Posterior cingulate gyrus (tissue), 11 donors: Measurements from ENCODE around the gene FSIP1.

ENCODE experiments used
- DNase-seq, 10 donors: peaks; one replicate each; pipeline versions ENCODE4 v3.0.0 to v3.0.0-alpha.2; 2020 to 2021; ENCODE audit warnings: mixed read lengths in 3 of 10
- intact Hi-C: fragments of 100-400 bp; cut with DNase I; formaldehyde crosslinking; loops from one replicate; pipeline ENCODE4 v1.15.1; 2023

Gene FSIP1

DNA sequence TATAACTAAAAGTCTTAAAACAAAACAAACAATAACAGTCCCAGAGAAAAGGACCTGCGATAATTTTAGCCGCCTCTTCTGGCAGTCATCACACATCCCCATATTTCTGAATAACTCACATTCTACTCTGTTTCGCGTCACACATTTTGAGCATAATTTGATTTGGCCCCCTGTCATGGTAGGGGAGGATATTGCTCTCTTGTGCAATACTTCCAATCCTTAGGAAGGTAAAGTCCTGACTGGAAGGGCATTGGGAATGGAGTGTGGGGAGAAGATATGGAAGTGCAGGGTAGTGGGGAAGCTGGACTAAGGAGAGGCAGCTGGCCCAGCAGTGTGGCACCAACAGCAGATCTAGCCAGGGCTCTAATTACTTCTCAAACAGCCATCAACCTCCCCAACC lies 11.3 kb upstream of the FSIP1 start:
- intact Hi-C loops = no loop called here
- no peak for DNase-seq

DNA sequence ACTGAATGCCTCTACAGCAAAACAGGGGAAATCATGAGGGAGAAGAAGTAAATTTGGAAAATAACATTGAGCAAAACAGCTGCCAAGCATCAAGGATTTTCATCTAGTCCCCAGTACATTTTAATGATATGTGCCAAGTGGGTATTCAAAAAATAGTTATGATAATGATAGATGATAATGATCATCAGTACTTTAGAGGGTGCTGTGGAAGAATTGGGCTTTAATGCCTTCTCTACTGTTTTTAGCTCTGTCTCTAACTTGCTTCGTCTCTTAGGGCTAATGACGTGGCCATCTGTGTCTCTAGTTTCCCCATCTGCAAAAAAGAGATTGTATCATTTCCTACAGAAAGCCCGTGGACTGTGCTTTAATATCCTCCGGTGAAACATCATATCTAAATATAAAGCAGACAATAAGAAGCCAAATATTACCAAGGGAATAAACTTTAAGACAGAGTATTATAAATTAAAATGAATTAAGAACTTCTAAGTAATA lies 10.2 kb upstream of the FSIP1 start:
- no peak for DNase-seq
- intact Hi-C loops = no loop called here

DNA sequence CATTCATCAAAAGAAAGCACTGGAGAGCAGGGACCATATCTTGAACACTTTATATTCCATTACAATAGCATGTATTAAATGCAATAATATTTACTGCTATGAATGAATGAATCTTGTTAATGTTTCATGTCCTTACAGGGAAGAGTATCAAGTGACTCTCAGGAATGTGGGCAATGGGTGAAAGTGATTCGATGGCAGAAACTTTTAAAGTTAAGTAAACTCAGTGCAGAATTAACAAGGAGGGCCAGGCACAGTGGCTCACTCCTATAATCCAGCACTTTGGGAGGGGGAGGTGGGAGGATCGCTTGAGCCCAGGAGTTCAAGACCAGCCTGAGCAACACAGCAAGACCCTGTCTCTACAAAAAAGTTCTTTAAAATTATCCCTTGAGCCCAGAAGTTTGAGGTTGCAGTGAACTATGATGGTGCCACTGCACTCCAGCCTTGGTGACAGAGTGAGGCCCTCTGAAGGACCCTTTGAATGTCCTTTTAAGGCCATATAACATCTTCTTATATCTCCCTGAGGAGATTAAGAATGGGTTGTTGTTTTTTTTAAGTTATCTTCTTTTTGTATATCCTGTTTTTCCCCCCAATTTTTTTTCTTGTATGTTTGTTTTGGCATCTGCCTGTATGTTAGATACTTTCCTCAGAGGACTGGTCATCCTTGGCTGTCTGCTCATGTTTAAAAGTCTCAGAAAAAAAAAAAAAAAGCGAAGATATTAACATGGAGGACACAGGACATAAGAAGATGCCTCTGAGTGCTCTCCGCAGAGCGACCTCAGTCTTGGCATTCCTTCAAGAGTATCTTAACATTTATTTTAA lies 9.6 kb upstream of the FSIP1 start:
- intact Hi-C loops = no loop called here
- DNase-seq = no peak

DNA sequence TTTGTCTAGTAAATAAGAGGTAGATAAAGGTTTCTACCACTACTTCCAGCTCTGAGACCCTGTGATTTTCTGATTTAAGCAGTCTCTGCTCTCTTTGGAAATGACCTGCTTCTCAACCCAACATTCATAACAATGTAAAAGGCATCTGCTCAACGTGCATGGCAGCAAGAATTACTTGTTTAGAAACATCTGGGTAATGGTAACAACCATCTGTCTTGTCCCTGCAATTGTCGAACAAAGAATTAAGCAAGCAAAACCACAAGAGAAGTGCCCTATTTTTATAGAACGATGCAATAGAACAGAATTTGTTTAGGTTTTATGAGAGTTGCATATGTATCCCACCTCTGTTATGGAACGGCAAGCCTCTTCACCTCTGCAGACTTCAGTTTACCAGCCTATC lies 7.1 kb upstream of the FSIP1 start:
- intact Hi-C loops = loop anchor here (5.0 to 10.0 kb wide), 4 partner anchors 88 to 485 kb away; partner anchors contain the start of gene BMF
- no peak for DNase-seq

DNA sequence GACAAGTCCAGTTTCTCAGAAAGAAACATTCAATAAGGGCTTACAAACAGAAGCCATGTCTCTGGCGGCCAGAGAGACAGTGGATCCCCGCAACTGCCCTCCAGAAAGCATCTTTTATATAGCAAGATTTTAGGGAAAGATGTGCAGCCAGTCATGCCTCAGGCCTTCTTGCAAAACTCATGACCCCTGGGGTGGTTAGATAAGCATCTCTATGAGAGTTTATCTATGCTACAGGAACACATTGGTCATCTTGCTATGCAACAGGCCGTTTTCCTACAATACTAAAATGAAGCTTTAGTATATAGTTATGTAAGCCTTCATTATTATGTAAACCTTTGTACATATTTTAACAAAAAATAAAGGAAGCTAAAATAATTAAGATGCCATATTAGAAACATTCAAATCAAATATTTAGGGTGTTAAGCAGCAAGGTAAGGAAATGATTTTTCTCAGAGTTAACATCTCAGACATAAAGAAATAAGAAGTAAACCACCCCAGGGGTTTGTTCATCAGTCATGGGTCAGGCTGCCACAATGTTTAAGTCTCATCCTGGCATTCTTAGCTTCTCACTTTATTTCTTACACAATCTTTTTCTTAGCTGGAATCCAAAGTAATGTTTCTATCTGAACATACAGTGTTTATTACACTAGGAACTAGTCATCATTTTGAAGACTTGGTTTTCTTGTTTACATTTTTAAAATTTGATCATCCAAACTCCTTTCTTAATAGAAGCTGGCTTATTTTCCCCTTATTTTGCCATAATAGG lies 6.3 kb upstream of the FSIP1 start:
- no peak for DNase-seq
- intact Hi-C loops = loop anchor here (5.0 to 10.0 kb wide), 4 partner anchors 88 to 486 kb away; partner anchors contain the start of gene BMF

DNA sequence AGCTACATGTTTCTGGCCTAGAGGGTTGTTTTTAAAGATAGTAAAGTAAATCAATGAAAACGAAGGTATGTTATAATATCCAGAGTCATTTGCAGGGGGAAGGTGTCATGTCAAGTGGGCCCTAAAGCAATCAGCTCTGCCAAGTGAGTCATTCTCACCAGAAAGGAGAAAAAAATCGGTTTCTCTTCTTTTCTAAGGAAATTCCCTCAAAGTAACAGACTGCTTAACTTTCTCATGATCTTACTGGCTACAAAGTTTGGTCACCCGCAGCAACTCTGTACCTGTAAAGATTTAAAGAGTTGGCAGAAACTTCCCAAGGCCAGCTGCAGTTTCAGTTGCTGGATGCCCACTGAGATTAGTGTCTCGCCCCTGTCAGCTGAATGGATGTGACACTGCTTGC lies 5.5 kb upstream of the FSIP1 start:
- intact Hi-C loops = loop anchor here (5.0 to 10.0 kb wide), 4 partner anchors 89 to 487 kb away; partner anchors contain the start of gene BMF
- DNase-seq = no peak

DNA sequence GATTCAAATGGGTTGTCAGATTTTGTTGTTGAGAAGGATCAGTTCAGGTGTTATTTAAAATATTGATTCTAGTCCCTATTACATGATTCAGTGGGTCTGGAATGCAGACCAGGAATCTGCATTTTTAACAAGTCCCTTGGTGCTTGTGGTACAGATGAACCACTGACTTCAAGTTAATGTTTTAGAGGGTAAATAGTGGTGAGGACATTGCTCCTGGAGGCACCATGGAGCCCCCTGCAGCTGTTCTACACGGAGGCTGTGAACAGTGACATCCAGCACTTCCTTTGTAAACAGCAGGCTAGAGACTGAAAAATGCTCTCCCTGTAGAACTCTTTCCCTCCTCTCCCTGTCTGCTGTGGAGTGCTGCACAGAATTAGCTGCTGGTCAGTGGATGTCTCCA lies 4.8 kb upstream of the FSIP1 start:
- intact Hi-C loops = loop anchor here (5.0 to 10.0 kb wide), 4 partner anchors 90 to 487 kb away; partner anchors contain the start of gene BMF

DNA sequence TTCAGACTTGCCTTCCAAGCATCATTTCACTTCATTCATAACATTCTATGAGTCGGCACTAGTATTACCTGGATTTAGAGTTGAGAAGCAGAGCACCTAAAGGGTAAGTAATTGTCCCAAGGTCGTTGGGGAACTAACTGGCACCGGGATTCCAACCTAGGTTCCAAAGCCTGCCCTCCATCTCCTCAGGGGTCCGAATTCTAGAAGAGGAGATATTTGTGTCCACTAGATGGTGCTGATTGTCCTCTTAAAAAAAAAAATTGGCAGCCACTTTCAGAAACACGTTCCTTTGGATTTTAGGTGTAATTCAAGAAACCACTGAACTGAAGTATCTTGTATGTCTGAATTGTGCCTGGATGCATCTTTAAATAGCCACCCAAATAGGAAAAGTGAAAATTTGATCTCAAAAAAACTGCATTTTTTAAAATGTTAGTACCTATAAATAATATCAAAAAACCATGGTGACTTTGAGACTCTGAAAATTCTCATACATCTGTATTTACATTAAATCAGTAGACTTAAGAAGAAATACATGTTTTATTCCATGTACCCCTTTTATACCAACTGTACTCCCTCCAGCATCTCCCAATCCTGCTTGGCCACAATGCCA lies 3.9 kb upstream of the FSIP1 start:
- no peak for DNase-seq
- intact Hi-C loops = loop anchor here (5.0 to 10.0 kb wide), 4 partner anchors 91 to 488 kb away; partner anchors contain the start of gene BMF

More for the DNA sequence above, 4.8 kb upstream of the FSIP1 start:
- DNase-seq = no peak

DNA sequence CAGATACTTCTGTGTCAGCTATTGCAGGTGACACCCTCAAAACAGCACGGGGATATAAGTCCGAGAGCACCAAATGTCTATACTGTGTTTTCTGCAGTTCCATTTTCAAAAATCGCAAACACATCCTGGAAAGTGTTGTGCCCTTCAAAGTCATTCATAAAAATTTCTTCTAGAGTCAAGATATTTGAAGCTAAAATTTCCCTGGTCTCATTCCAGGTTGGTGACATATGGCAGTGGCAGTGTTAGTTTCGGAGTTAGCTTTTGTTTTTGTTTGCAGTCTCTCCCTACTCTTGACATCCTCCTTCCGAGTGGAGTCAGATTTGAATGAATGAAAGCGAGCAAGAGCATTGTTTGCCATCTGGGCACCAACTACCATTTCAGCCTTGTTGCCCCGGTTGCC lies 3.2 kb upstream of the FSIP1 start:
- intact Hi-C loops = loop anchor here (5.0 to 10.0 kb wide), 4 partner anchors 91 to 489 kb away; partner anchors contain the start of gene BMF
- DNase-seq = no peak

DNA sequence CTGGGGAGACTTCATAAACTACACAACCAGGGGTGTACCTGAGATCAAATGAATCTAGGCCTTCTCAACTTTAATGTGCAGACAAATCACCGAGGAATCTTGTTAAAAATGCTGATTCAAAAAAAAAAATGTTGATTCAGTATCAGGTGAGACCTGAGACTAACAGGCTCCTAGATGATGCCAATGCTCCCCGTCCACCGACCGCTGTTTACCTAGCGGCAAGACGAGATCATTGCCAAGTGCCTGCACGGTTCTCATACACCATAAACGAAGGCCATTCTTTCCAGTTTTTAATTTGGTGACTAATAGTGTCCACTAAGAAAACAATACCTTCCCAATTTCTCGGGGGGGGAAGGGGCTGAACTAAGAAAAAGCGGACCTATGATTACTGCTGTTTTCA lies 2.5 kb upstream of the FSIP1 start:
- intact Hi-C loops = loop anchor here (5.0 to 10.0 kb wide), 4 partner anchors 92 to 490 kb away; partner anchors contain the start of gene BMF
- DNase-seq = no peak

DNA sequence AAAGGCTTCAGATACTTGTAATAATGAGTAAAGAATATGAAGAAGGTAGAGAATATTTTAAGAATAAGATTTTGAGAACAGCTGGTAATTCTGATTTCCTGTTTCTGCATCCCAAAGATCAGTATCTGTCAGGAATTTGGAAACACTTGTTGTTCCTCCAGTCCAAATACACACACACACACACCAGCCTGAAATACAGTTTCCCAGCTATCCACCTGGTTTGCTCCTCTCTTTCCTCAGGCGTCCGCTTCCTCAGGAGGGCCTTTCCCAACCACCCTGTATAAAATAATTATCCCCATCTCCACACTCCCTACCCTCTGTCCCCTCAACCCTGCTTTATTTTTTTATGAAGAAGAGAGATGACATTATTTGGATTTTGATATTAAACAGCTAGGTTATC lies 2.0 kb upstream of the FSIP1 start:
- intact Hi-C loops = loop anchor here (5.0 to 10.0 kb wide), 5 partner anchors 93 to 490 kb away; partner anchors contain the start of genes BMF and EIF2AK4
- DNase-seq = no peak

DNA sequence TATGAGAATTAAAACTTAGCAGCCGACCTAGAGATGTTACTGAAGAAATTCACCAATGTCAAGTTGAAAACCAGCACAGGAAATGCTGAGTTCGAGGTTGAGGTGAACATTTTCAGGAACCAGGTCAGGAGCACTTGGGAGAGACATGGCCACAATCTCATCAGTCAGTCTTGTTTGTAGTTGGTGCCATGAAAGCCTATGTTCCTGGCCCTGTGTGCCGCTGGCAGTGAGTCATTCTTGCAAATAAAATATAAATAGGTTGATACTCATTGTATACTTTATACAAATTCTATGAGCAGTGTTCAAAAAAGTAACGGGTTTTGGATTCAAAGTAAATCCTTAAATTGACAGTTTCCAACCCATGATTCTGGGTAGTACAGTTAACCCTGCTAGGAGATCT lies 1.5 kb upstream of the FSIP1 start:
- intact Hi-C loops = loop anchor here (5.0 to 10.0 kb wide), 3 partner anchors 148 to 491 kb away; partner anchors contain the start of genes BMF and EIF2AK4
- DNase-seq = no peak

DNA sequence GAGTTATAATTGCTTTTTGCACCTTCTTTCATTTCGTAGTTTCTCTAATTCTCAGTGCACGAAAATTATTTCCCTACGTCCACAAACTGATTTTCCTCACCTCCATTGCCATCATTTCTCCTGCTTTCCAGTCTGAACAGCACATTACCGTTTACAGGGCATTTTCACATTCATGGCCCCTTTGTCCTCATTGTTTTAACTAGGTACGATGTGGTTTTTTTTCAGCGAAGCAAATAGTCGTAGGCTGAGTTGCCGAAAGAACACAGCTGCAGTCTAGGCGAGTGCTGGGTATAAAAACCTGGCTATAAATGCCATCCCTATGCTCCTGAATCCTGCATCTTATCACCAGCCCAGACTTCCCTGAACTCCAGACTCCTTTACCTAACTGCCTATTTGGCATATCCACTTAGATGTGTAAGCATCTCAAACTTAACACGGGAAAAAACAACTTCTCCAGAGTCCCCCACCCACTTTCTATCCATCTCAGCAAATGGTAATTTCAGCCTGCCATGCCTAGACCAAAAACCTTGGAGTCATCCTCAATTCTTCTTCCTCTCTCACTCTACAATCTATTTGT lies 691 bp upstream of the FSIP1 start:
- no peak for DNase-seq
- intact Hi-C loops = loop anchor here (2.0 to 10.0 kb wide), 4 partner anchors 149 to 491 kb away; partner anchors contain the start of genes BMF and EIF2AK4

DNA sequence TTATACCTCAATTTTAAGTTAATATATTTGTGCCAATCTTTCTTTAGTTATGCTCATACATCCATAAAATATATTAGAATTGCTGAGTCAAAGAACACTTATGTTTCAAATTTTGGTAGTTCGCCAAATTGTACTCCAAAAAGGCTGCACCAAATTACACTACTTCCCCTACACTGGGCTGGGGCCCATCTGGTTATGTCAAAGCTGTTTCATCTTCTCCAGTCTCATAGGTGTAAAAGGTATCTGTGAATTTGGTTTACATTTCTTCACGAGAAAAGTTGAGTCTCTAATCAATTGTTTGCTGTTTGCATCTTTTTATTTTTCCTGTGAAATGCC lies 706 bp downstream of the FSIP1 start:
- DNase-seq = no peak
- intact Hi-C loops = loop anchor here (2.0 to 10.0 kb wide), 4 partner anchors 150 to 493 kb away; partner anchors contain the start of genes BMF and EIF2AK4

DNA sequence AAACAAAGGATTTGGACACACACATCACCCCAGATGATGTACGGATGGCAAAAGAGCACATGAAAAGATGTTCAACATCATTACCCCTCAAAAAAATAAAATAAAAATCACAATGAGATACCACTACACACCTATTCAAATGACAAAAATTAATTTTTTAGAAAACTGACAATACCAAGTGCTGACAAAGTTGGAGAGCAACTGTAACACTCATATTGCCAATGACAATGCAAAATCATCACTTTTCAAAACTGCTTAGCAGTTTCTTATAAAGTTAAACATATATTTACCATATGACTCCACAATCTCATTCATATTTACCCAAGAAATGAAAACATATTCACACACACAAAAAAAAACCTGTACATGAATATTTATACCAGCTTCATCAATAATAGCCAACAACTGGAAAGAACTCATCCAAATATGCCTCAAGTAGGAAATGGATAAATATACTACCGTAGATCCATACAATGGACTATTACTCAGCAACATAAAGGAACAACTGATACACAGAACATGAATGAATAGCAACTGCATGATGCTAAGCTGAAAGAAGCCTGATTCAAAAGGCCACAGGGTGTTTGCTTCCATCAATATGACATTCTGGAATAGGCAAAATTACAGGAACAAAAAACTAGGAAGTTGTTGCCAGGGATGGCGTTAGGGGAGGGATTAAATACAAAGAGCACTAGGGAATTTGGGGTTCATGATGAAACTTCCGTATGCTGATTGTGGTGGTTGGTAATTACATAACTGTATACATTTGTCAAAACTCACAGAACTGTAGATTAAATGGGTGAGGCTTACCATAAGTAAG lies 1.3 kb downstream of the FSIP1 start:
- intact Hi-C loops = loop anchor here (5.0 to 10.0 kb wide), 3 partner anchors 151 to 493 kb away; partner anchors contain the start of genes BMF and EIF2AK4
- DNase-seq = no peak

DNA sequence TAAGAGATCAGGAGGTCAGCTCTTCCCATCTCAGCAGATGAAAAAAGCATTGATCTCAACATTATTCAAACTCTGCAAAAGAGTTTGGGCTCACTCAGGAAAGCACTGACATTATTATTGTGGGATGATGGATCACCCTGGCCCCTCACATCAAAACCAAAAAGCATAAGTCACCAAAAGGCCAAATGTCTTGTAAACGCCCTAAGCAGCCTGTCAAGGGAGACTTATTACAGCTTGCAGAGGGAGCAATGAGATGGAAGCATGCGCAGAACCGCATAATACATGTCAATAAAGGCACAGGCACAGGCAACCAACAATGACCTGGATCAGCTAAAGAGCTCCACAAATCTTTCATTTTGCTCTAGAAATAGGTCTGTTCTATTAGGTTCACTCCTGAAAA lies 4.6 kb downstream of the FSIP1 start:
- intact Hi-C loops = no loop called here
- no peak for DNase-seq

DNA sequence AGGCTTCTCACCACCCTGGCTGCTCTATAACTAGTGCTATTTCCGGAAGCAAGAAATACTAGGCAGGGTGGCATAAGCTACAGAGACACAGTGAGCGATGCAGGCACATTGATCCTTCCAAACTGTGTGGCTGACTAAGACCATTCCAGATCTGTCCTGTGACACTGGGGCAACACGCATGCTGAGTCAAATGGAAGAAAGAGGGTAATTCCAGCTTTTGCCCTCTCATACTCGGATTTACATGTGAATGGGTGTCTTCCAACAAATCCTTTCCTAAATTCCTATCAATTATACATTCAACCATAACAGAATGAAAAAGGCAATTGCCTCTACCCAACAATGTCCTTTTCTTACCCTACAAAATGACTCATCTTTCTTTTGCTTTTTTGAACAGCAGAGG lies 5.1 kb downstream of the FSIP1 start:
- intact Hi-C loops = no loop called here

DNA sequence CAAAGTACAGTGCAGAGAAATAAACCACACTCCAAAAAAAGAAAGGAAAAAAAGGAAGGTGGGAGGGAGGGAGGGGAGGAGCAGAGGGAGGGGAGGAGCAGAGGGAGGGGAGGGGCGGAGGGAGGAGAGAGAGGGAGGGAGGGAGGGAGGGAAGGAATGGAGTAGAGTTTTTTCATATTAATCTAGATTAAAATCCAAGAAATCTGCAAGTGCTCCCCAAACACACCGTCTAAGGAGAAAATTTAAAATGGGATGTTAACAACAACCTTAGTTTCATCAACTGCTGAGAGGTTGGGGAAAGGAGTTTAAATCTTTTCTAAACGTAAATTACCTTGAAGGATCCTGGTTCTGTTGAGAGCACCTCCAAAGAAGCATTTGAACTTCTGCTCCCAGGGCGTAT lies 6.6 kb downstream of the FSIP1 start:
- no peak for DNase-seq
- intact Hi-C loops = no loop called here

More for the DNA sequence above, 5.1 kb downstream of the FSIP1 start:
- no peak for DNase-seq

DNA sequence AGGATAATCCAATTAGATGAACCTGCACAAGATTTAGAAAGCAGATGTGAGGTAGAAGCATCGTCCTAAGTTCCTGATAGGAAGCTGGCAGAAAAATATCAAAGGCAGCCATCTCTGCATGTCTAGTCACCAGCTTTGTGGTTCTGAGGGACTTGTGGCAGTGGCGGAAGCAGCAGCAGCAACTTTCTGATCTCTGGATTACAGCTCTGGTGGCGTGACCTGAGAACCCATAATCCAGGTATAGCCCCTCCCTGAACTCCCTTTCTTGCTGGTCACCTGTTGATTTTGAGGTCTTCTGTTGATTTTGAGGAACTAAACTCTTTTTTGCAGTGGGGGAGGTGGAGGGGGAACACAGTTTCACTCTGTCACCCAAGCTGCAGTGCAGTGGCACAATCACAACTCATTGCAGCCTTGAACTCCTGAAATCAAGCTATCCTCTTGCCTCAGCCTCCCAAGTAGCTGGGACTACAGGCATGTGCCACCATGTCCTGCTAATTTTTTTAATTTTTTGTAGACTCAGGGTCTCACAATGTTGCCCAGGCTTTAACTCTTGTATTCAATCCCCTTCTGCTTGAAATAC lies 7.9 kb downstream of the FSIP1 start:
- intact Hi-C loops = no loop called here
- DNase-seq = no peak
